ENCODE measurements around the gene SMYD3. TPM values are rescaled to one million over a fixed set of nuclear protein-coding genes. Genes with fewer than 3 reads are reported as not detected.

The SMYD3 gene
- total RNA-seq, 3 donors from 2014 or later (not counting 1 experiment from before 2014, with no cell fraction given) = 43.6 to 48.0 (median 46.1) TPM

DNA sequence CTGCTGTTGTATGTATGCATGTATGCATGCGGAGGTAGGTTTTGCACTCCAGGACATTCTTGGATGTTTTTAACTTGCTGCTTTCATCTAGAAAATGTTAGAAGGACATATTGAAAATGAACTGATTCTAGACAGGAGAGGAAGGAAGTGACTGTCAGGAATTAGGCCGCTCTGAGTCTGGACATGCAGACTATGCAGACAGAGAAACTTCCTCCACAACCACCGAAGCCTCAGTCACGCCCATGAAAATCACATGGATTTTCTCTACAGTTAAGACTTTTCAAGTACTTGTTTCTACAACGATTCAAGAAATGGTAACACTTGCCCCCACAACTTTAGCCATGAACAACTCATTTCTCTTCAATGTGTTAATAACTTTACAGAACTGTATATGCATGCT, 211.1 kb downstream of the SMYD3 start:
- DNase-seq (no peak), ATAC-seq (no peak)
- intact Hi-C loops (cut with micrococcal nuclease) = no loop called here
- Mint-ChIP-seq H3K4me1 (peaks cover 20 to 42% of the 10 kb centered on the region in 2 donors), H3K27me3 (ENCODE audit: low read depth in 2 of 2) (no peaks in the 10 kb centered on the region), H3K27ac (peak overlapping the region in 1 of 2 donors; percentile 50), H3K9me3 (no peaks in the 10 kb centered on the region), H3K36me3 (no peaks in the 10 kb centered on the region), H3K4me3 (no peak overlapping the region)
- no peaks in the 10 kb centered on the region for H3K4me1 ChIP-seq (ENCODE audit: control insufficient read depth, insufficient read depth, low read length)
- no peaks in the 10 kb centered on the region for H3K36me3 ChIP-seq (ENCODE audit: control insufficient read depth, insufficient read depth, low read length)
- no peaks in the 10 kb centered on the region for H3K9me3 ChIP-seq (ENCODE audit: control insufficient read depth, insufficient read depth, low read length)
- WGBS (ENCODE audit: insufficient coverage) = 37% methylated on average over 5 of the region's 5 CpGs
- H3K27ac ChIP-seq (ENCODE audit: low read length) = no peak overlapping the region
- no peaks in the 10 kb centered on the region for H3K27me3 ChIP-seq (ENCODE audit: control insufficient read depth, insufficient read depth, low read length)
- H3K4me3 ChIP-seq (ENCODE audit: low read length) = no peak overlapping the region
- TF ChIP-seq, protein P1, sequence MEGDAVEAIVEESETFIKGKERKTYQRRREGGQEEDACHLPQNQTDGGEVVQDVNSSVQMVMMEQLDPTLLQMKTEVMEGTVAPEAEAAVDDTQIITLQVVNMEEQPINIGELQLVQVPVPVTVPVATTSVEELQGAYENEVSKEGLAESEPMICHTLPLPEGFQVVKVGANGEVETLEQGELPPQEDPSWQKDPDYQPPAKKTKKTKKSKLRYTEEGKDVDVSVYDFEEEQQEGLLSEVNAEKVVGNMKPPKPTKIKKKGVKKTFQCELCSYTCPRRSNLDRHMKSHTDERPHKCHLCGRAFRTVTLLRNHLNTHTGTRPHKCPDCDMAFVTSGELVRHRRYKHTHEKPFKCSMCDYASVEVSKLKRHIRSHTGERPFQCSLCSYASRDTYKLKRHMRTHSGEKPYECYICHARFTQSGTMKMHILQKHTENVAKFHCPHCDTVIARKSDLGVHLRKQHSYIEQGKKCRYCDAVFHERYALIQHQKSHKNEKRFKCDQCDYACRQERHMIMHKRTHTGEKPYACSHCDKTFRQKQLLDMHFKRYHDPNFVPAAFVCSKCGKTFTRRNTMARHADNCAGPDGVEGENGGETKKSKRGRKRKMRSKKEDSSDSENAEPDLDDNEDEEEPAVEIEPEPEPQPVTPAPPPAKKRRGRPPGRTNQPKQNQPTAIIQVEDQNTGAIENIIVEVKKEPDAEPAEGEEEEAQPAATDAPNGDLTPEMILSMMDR (IDR thresholded peaks at IDR 0.05) = no peak

DNA sequence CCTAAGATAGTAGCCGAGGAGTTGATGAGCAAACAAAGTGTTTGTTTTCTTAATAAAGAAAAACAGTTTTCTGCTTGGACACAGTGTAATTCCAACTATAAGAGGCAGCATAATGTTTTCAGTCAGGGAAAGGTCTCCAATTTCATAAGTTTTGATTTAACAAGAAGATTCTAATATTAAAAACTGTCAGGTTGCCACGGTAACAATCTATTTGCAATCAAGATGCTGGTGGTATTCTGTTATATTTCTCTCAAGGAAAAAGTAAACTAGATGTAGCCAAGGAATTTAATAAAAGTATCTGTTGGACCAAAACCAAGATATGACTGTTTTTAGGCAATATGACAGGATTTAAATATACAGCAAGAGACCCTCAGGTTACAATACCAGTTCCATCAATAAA, 211.7 kb downstream of the SMYD3 start:
- Histone ChIP-seq H3K4me3 (ENCODE audit: low read length) (no peak overlapping the region), H3K27ac (ENCODE audit: low read length) (no peak overlapping the region), H3K27me3 (ENCODE audit: control insufficient read depth, insufficient read depth, low read length) (no peaks in the 10 kb centered on the region), H3K4me1 (ENCODE audit: control insufficient read depth, insufficient read depth, low read length) (no peaks in the 10 kb centered on the region), H3K36me3 (ENCODE audit: control insufficient read depth, insufficient read depth, low read length) (no peaks in the 10 kb centered on the region), H3K9me3 (ENCODE audit: control insufficient read depth, insufficient read depth, low read length) (no peaks in the 10 kb centered on the region)
- Mint-ChIP-seq H3K36me3 (no peaks in the 10 kb centered on the region), H3K4me1 (peaks cover 20 to 42% of the 10 kb centered on the region in 2 donors), H3K27me3 (ENCODE audit: low read depth in 2 of 2) (no peaks in the 10 kb centered on the region), H3K9me3 (no peaks in the 10 kb centered on the region), H3K27ac (no peak overlapping the region), H3K4me3 (no peak overlapping the region)
- intact Hi-C loops (cut with micrococcal nuclease) = no loop called here
- DNase-seq (no peak), ATAC-seq (no peak)
- WGBS (ENCODE audit: insufficient coverage) = 100% methylated on average over 2 of the region's 2 CpGs
- TF ChIP-seq, protein P1 (IDR thresholded peaks at IDR 0.05) = no peak

DNA sequence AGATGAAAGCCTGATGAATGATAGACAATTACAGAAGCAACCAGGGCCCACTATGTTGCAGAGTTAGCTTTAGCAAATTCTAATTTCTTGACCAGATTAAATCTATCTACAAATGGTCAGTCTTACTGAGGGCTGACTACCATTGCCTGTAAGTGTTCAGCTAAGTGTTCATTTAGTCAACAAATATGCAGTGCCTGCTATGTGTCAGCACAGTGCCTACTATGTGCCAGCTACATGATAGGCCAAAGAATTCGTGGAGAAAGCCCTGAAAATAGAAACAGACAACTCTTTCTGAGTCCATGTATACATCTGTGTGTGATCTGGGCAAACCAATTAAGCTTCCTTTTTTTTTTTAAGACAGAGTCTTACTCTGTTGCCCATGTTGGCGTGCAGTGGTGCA, 212.8 kb downstream of the SMYD3 start:
- H3K27ac ChIP-seq (ENCODE audit: low read length) = no peak overlapping the region
- Mint-ChIP-seq H3K9me3 (no peaks in the 10 kb centered on the region), H3K27me3 (ENCODE audit: low read depth in 2 of 2) (no peaks in the 10 kb centered on the region), H3K36me3 (no peaks in the 10 kb centered on the region), H3K4me3 (no peak overlapping the region), H3K4me1 (peaks cover 20 to 42% of the 10 kb centered on the region in 2 donors), H3K27ac (no peak overlapping the region)
- H3K4me3 ChIP-seq (ENCODE audit: low read length) = no peak overlapping the region
- TF ChIP-seq, protein P1 (IDR thresholded peaks at IDR 0.05) = no peak
- no peaks in the 10 kb centered on the region for H3K4me1 ChIP-seq (ENCODE audit: control insufficient read depth, insufficient read depth, low read length)
- DNase-seq = no peak
- no peak for ATAC-seq
- no peaks in the 10 kb centered on the region for H3K36me3 ChIP-seq (ENCODE audit: control insufficient read depth, insufficient read depth, low read length)
- intact Hi-C loops (cut with micrococcal nuclease) = no loop called here
- WGBS (ENCODE audit: insufficient coverage) = 84% methylated on average over 2 of the region's 2 CpGs
- H3K9me3 ChIP-seq (ENCODE audit: control insufficient read depth, insufficient read depth, low read length) = no peaks in the 10 kb centered on the region
- H3K27me3 ChIP-seq (ENCODE audit: control insufficient read depth, insufficient read depth, low read length) = no peaks in the 10 kb centered on the region

DNA sequence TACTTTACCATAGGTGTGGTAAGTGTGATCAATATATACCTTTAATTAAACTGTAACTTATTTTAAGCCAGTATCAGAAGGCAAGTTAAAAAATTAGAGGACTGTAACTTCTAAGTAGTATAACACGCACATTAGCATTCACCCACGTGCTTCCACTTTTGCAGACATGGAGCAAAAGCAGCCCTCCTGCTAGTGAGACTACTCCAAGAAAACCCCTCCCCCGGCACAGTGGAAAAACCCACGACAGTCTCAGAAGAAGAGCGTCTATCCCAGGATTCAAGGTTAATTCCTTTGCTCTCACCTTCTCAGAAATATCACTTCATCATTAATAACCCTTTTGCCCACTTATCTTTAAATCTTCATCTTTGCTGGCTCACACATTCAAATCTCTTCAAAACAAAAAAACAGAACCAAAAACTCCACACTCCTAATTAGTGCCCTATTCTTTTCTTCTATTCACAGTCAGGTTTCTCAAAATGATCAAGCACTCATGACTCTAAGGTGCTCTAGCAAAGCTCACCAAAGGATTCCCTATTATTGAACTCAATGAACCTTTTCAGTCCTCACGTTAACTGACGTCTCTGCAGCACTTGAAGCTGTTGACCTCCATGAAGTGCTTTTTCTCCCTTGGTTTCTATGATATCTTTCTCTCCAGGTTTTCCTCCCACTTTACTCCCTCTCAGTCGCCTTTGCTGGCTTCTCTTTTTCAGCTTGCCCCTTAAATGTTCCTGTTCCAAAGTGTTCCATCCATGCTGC, 213.5 kb downstream of the SMYD3 start:
- no peaks in the 10 kb centered on the region for H3K9me3 ChIP-seq (ENCODE audit: control insufficient read depth, insufficient read depth, low read length)
- Mint-ChIP-seq H3K27me3 (ENCODE audit: low read depth in 2 of 2) (no peaks in the 10 kb centered on the region), H3K9me3 (no peaks in the 10 kb centered on the region), H3K27ac (no peak overlapping the region), H3K4me3 (no peak overlapping the region), H3K36me3 (no peaks in the 10 kb centered on the region), H3K4me1 (peaks cover 20 to 42% of the 10 kb centered on the region in 2 donors)
- no peak overlapping the region for H3K27ac ChIP-seq (ENCODE audit: low read length)
- TF ChIP-seq, protein P1 (IDR thresholded peaks at IDR 0.05) = no peak
- 95% methylated on average over 8 of the region's 8 CpGs for WGBS (ENCODE audit: insufficient coverage)
- no peak overlapping the region for H3K4me3 ChIP-seq (ENCODE audit: low read length)
- intact Hi-C loops (cut with micrococcal nuclease) = no loop called here
- no peaks in the 10 kb centered on the region for H3K36me3 ChIP-seq (ENCODE audit: control insufficient read depth, insufficient read depth, low read length)
- DNase-seq = no peak
- ATAC-seq = no peak
- no peaks in the 10 kb centered on the region for H3K27me3 ChIP-seq (ENCODE audit: control insufficient read depth, insufficient read depth, low read length)
- no peaks in the 10 kb centered on the region for H3K4me1 ChIP-seq (ENCODE audit: control insufficient read depth, insufficient read depth, low read length)

Measured in natural killer cell (primary cell).